ENCODE results near the gene CIPC. TPM values are rescaled to one million over a fixed set of nuclear protein-coding genes. Genes with fewer than 3 reads are reported as not detected.
A peak's percentile ranks its signal among the peaks of the same experiment; 100 is the strongest.

Gene CIPC
- polyA plus RNA-seq, 1 donor from 2014 or later: 36.7 TPM

DNA sequence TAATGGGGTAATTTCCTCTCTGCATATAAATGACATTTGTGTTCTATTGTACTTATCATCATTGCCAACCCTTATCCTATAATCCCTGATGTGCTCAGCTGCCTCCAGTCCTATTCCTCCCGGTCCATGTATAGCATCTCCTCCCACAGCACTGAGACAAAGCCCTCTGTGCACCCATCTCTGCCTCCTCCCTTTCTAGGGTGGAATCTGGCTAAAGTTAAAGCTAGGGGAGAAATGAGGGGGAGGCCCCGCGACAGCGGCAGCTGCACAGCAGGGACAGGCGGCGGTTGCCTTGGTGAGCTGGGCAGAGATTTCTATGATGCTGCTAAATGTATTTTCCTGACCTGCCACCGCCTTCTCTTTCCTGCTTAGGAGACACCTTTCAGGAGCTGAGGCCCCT, 56.4 kb downstream of the CIPC start:
- H3K9me3 ChIP-seq (ENCODE audit: low read length): no peaks in the 10 kb centered on the region
- no peaks in the 10 kb centered on the region for H3K36me3 ChIP-seq (ENCODE audit: insufficient read depth, low read length)
- no peaks in the 10 kb centered on the region for H3F3A ChIP-seq (ENCODE audit: insufficient read depth, low read length, poor library complexity, severe bottlenecking)
- peak overlapping the region; percentile 56 for H3K9ac ChIP-seq (ENCODE audit: low read length)
- H3K4me2 ChIP-seq (ENCODE audit: low read length): peak overlapping the region; percentile 56
- no peaks in the 10 kb centered on the region for H3K27me3 ChIP-seq (ENCODE audit: insufficient read depth, low read depth, low read length)
- no peaks in the 10 kb centered on the region for H4K20me1 ChIP-seq (ENCODE audit: insufficient read depth)
- H3K79me2 ChIP-seq (replicated peaks; ENCODE audit: insufficient read depth, low read length): no peaks in the 10 kb centered on the region
- peak overlapping the region; percentile 34 for H2AFZ ChIP-seq (ENCODE audit: low read depth, low read length)
- H3K27ac ChIP-seq (ENCODE audit: low read length): peak overlapping the region; percentile 88
- no peak for TF ChIP-seq REST (IDR thresholded peaks at IDR 0.05; ENCODE audit: borderline replicate concordance)
- TF ChIP-seq EP300 (conservative IDR thresholded peaks at IDR 0.05; ENCODE audit: poor library complexity, severe bottlenecking): peak; percentile 44
- TF ChIP-seq TAF1 (IDR thresholded peaks at IDR 0.05; ENCODE audit: low read depth): no peak
- TF ChIP-seq POLR2AphosphoS5 (IDR thresholded peaks at IDR 0.05): peak; percentile 51
- no peak for TF ChIP-seq CTCF (IDR thresholded peaks at IDR 0.05; ENCODE audit: poor library complexity, severe bottlenecking)
- TF ChIP-seq MXI1 (conservative IDR thresholded peaks at IDR 0.05; ENCODE audit: poor library complexity, severe bottlenecking): peak; percentile 18
- TF ChIP-seq EZH2 (IDR thresholded peaks at IDR 0.05; ENCODE audit: borderline replicate concordance, insufficient read depth, low read length, poor library complexity, severe bottlenecking): no peak
- no peak for TF ChIP-seq RAD21 (conservative IDR thresholded peaks at IDR 0.05)
- TF ChIP-seq SMC3 (conservative IDR thresholded peaks at IDR 0.05; ENCODE audit: poor library complexity): no peak
- no peaks in the 10 kb centered on the region for H3K9me2 ChIP-seq (ENCODE audit: insufficient read depth, low read length)
- H3K4me3 ChIP-seq (ENCODE audit: low read length): peak overlapping the region; percentile 42

DNA sequence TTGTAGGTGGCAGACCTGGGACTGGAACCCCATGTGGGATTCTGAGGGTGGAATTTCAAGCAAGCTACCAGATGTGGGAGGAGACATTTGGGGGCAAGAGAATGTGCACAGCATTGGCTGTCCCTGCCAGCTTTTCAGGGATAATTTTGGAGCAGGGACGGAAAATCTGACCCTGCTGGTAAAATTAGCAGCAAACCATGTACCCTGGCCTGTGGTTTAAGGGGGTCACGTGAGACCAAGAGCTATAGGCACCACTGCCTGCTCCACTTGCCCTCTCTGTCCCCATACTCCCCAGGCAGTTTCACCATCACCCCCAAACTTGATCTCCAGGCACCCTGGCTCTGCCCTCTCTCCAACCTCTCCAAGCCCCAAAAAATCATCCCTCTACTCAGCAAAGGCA, 57.0 kb downstream of the CIPC start:
- H3K79me2 ChIP-seq (replicated peaks; ENCODE audit: insufficient read depth, low read length): no peaks in the 10 kb centered on the region
- H3K4me3 ChIP-seq (ENCODE audit: low read length): peak overlapping the region; percentile 42
- H3K27ac ChIP-seq (ENCODE audit: low read length): peak overlapping the region; percentile 88
- no peaks in the 10 kb centered on the region for H3K9me3 ChIP-seq (ENCODE audit: low read length)
- H3K9ac ChIP-seq (ENCODE audit: low read length): peak overlapping the region; percentile 56
- H3K36me3 ChIP-seq (ENCODE audit: insufficient read depth, low read length): no peaks in the 10 kb centered on the region
- no peaks in the 10 kb centered on the region for H3K27me3 ChIP-seq (ENCODE audit: insufficient read depth, low read depth, low read length)
- no peaks in the 10 kb centered on the region for H4K20me1 ChIP-seq (ENCODE audit: insufficient read depth)
- TF ChIP-seq CTCF (IDR thresholded peaks at IDR 0.05; ENCODE audit: poor library complexity, severe bottlenecking) (no peak), EZH2 (IDR thresholded peaks at IDR 0.05; ENCODE audit: borderline replicate concordance, insufficient read depth, low read length, poor library complexity, severe bottlenecking) (no peak), MXI1 (conservative IDR thresholded peaks at IDR 0.05; ENCODE audit: poor library complexity, severe bottlenecking) (no peak), RAD21 (conservative IDR thresholded peaks at IDR 0.05) (no peak), EP300 (conservative IDR thresholded peaks at IDR 0.05; ENCODE audit: poor library complexity, severe bottlenecking) (no peak), TAF1 (IDR thresholded peaks at IDR 0.05; ENCODE audit: low read depth) (no peak), POLR2AphosphoS5 (IDR thresholded peaks at IDR 0.05) (no peak), REST (IDR thresholded peaks at IDR 0.05; ENCODE audit: borderline replicate concordance) (no peak), SMC3 (conservative IDR thresholded peaks at IDR 0.05; ENCODE audit: poor library complexity) (no peak)
- H3F3A ChIP-seq (ENCODE audit: insufficient read depth, low read length, poor library complexity, severe bottlenecking): no peaks in the 10 kb centered on the region
- no peak overlapping the region for H3K4me2 ChIP-seq (ENCODE audit: low read length)
- peak overlapping the region; percentile 34 for H2AFZ ChIP-seq (ENCODE audit: low read depth, low read length)
- no peaks in the 10 kb centered on the region for H3K9me2 ChIP-seq (ENCODE audit: insufficient read depth, low read length)

All from neural cell (in vitro differentiated cells).